ENCODE measurements around the gene RETN.

Gene RETN

DNA sequence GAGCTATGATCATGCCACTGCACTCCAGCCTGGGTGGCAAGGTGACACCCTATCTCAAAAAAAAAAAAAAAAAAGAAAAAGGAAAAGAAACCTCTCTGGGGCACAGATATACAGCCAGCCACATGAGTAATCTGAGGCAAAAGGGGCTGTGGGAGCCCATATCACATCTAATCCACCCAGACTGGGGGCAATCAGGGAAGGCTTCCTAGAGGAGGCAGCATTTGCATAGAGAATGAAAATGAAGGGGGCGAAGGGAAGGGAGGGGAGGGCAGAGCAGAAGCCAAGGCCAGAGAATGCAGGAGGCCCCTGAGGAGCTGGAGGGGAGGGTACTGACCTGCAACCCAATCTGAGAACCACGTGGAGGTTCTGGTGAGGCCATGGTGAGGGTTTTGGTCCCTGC lies 18.7 kb upstream of the RETN start:
- TF ChIP-seq, protein P1, sequence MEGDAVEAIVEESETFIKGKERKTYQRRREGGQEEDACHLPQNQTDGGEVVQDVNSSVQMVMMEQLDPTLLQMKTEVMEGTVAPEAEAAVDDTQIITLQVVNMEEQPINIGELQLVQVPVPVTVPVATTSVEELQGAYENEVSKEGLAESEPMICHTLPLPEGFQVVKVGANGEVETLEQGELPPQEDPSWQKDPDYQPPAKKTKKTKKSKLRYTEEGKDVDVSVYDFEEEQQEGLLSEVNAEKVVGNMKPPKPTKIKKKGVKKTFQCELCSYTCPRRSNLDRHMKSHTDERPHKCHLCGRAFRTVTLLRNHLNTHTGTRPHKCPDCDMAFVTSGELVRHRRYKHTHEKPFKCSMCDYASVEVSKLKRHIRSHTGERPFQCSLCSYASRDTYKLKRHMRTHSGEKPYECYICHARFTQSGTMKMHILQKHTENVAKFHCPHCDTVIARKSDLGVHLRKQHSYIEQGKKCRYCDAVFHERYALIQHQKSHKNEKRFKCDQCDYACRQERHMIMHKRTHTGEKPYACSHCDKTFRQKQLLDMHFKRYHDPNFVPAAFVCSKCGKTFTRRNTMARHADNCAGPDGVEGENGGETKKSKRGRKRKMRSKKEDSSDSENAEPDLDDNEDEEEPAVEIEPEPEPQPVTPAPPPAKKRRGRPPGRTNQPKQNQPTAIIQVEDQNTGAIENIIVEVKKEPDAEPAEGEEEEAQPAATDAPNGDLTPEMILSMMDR (IDR thresholded peaks at IDR 0.05; ENCODE audit: low read depth, low read length), result no peak
- no peak for DNase-seq (ENCODE audit: low read depth in 2 of 2)
- no peak overlapping the region for H3K4me3 ChIP-seq (replicated peaks in 1 of 2; ENCODE audit: low read depth in 2 of 2, low read length in 2 of 2)

DNA sequence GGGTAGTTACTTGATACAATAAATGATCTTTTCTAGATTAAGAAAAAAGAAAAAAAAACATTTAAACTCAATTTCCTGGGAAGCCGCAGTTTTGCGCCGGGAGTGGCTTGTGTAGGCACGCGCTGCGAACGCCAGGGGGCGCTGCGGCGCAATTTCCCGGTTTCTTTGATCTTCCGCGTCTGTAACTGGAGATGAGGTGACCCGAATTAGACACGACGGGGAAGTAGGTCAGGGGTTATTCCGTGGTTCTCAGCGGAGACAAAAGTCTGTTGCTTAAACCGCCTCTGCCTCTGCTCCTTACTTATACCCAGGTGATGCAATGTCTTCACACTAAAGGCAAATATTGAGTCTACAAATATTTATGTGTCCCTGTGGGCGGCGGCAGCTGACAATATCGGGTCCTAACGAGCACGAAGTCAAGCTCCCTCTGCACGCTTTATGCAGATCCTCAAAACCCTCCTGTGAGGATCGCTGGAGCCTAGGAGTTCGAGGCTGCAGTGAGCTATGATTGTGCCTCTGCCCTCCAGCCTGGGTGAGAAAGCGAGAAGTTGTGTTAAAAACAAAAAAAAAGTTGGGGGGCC lies 16.7 kb upstream of the RETN start:
- peak overlapping the region in 1 of 2 donors; percentile 17 for H3K4me3 ChIP-seq (replicated peaks in 1 of 2; ENCODE audit: low read depth in 2 of 2, low read length in 2 of 2)
- TF ChIP-seq, protein P1 (IDR thresholded peaks at IDR 0.05; ENCODE audit: low read depth, low read length), result peak; percentile 96
- peak; percentile 72 to 81 for DNase-seq (ENCODE audit: low read depth in 2 of 2)

DNA sequence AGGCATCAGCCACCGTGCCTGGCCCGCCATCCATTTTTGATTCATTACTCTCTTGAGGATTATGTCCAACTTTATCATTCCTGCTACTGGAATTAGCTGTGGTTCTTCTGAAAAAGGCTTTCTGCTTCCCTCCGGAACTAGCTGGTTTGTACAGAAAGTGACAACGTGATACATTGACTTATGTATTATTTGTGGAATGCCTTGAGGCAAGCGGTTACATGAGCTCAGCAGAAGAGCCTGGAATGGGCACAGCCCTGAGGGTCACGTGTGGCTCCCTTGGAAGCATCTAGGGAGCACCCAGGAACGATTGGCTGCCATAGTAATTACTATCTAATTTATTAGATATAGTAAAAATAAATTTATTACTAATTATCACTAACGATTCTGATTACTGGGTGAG lies 14.4 kb upstream of the RETN start:
- no peak for DNase-seq (ENCODE audit: low read depth in 2 of 2)
- no peak overlapping the region for H3K4me3 ChIP-seq (replicated peaks in 1 of 2; ENCODE audit: low read depth in 2 of 2, low read length in 2 of 2)
- TF ChIP-seq, protein P1 (IDR thresholded peaks at IDR 0.05; ENCODE audit: low read depth, low read length), result no peak

DNA sequence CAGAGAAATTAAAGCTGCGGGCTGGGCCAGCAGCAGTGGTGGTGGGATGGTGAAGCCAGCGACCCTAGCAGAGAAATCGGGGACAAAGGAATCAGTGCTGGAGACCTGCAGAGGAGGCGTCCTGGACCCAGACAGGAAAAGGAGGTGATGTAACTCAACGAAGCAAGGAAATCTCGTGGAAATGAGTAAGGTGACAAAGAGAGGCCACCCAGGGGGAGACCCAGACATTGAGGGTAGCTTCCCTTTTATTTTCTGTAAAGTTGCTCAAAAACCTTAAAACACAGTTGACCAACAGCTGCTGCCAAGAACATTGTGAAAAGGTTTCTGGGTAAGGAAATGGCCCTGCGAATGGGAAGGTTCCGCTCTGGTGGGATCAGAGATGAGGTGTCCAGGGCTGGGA lies 13.3 kb upstream of the RETN start:
- TF ChIP-seq, protein P1 (IDR thresholded peaks at IDR 0.05; ENCODE audit: low read depth, low read length), result no peak
- no peak for DNase-seq (ENCODE audit: low read depth in 2 of 2)

DNA sequence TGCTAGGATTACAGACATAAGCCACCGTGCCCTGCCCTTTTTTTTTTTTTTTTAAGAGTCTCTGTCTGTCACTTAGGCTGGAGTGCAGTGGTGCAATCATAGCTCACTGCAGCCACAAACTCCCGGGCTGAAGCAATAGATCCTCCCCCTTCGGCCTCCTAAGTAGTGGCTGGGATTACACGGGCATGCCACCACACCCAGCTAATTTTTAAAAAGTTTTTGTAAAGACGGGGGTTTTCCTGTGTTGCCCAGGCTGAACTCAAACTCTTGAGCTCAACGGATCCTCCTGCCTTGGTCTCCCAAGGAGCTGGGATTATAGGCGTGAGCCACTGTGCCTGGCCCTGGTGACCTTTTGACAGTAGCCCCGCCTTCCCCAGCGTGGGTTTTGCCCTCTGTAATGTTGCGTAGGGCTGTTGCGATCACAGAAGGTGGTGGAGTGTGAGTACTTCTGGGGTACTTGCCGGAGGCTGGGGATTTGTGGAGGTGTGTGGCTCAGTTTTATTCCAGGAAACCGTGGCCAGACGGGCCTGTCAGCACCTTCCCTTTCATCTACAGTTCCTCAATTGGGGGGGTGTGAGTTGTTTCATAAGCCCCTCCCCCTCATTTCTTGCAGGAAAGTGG lies 11.6 kb upstream of the RETN start:
- DNase-seq (ENCODE audit: low read depth in 2 of 2), result peak in 1 of 2 donors; percentile 21
- H3K4me3 ChIP-seq (replicated peaks in 1 of 2; ENCODE audit: low read depth in 2 of 2, low read length in 2 of 2), result no peak overlapping the region

More for the DNA sequence above, 13.3 kb upstream of the RETN start:
- no peak overlapping the region for H3K4me3 ChIP-seq (replicated peaks in 1 of 2; ENCODE audit: low read depth in 2 of 2, low read length in 2 of 2)

GRCh38 chr19:7658219-7658686 lies 10.6 kb upstream of the RETN start:
- TF ChIP-seq, protein P1 (IDR thresholded peaks at IDR 0.05; ENCODE audit: low read depth, low read length), result no peak
- no peak overlapping the region for H3K4me3 ChIP-seq (replicated peaks in 1 of 2; ENCODE audit: low read depth in 2 of 2, low read length in 2 of 2)
- no peak for DNase-seq (ENCODE audit: low read depth in 2 of 2)

More for the DNA sequence above, 11.6 kb upstream of the RETN start:
- TF ChIP-seq, protein P1 (IDR thresholded peaks at IDR 0.05; ENCODE audit: low read depth, low read length), result no peak
